Peyer's patch (tissue), 4 donors: ENCODE data around the gene GLYATL3. TPM values are rescaled to one million over a fixed set of nuclear protein-coding genes. Genes with fewer than 3 reads are reported as not detected.

ENCODE experiments used
- DNase-seq, 3 donors: peaks; one replicate each; pipeline ENCODE4 v3.0.0-alpha.2; 2017 to 2019
- H3K27ac ChIP-seq, 4 donors: fragments of 200-600 bp; sonication (generic); one replicate each; pipeline ENCODE4 v1.5.1; 2016 to 2019
- H3K27me3 ChIP-seq, 2 donors: fragments of 200-600 bp; sonication (generic); one replicate each; pipeline ENCODE4 v1.5.1; 2019
- H3K36me3 ChIP-seq, 3 donors: fragments of 200-600 bp; sonication (generic); one replicate each; pipeline ENCODE4 v1.5.1; 2016 to 2019
- H3K4me1 ChIP-seq, 4 donors: fragments of 200-600 bp; sonication (generic); one replicate each; pipeline ENCODE4 v1.5.1; 2016 to 2019
- H3K4me3 ChIP-seq, 4 donors: fragments of 200-600 bp; sonication (generic); 1 replicate in 3 of 4; 2 replicates in 1 of 4; pipeline ENCODE4 v1.5.1; 2016 to 2019; ENCODE audit warnings: mild to moderate bottlenecking in 1 of 4
- H3K9me3 ChIP-seq, 4 donors: fragments of 200-600 bp; sonication (generic); one replicate each; pipeline ENCODE4 v1.5.1; 2016 to 2019; ENCODE audit warnings: mild to moderate bottlenecking in 1 of 4
- CTCF ChIP-seq, 6 experiments: fragments of 450-650 bp in 4 of 6; fragments of 200-600 bp in 2 of 6; sonication (generic) in 1 of 6; IDR thresholded peaks; one replicate each; pipeline ENCODE4 v1.5.1; 2017 to 2019; ENCODE audit warnings: antibody characterized with exemption in 6 of 6, mild to moderate bottlenecking in 3 of 6, moderate library complexity in 1 of 6
- POLR2A ChIP-seq, 2 donors: fragments of 450-650 bp; IDR thresholded peaks; one replicate each; pipeline ENCODE4 v1.5.1; 2017; ENCODE audit warnings: antibody characterized with exemption in 2 of 2, mild to moderate bottlenecking in 2 of 2, moderate library complexity in 2 of 2
- total RNA-seq, 4 donors: library from RNA; depleted of rRNA; stranded (reverse); fragments of >200 nt; gene quantifications; one replicate each; pipeline ENCODE4 v1.1.0, GENCODE V29; 2016

The GLYATL3 gene
- total RNA-seq, 4 donors from 2014 or later: not detected

GRCh38 chr6:49551866-49552129 lies 52.1 kb downstream of the GLYATL3 start:
- no peaks in the 10 kb centered on the region for H3K27me3 ChIP-seq
- DNase-seq: no peak

GRCh38 chr6:49552596-49552995 lies 52.9 kb downstream of the GLYATL3 start:
- Histone ChIP-seq H3K9me3 (no peaks in the 10 kb centered on the region), H3K27me3 (no peaks in the 10 kb centered on the region), H3K4me3 (no peak overlapping the region), H3K4me1 (peaks cover 0 to 16% (median 2%) of the 10 kb centered on the region in 4 donors), H3K27ac (no peak overlapping the region), H3K36me3 (no peaks in the 10 kb centered on the region)
- DNase-seq: no peak
- TF ChIP-seq CTCF (IDR thresholded peaks at IDR 0.05): no peak
- TF ChIP-seq POLR2A (IDR thresholded peaks at IDR 0.05): no peak

More at GRCh38 chr6:49551866-49552129, 52.1 kb downstream of the GLYATL3 start:
- TF ChIP-seq CTCF (IDR thresholded peaks at IDR 0.05) (no peak), POLR2A (IDR thresholded peaks at IDR 0.05) (no peak)
- Histone ChIP-seq H3K9me3 (no peaks in the 10 kb centered on the region), H3K4me1 (peaks cover 0 to 16% (median 2%) of the 10 kb centered on the region in 4 donors), H3K4me3 (peak overlapping the region in 2 of 4 donors; percentile 56 to 65), H3K36me3 (no peaks in the 10 kb centered on the region), H3K27ac (no peak overlapping the region)

GRCh38 chr6:49553384-49553783 lies 53.7 kb downstream of the GLYATL3 start:
- no peaks in the 10 kb centered on the region for H3K27me3 ChIP-seq
- no peak for DNase-seq
- no peaks in the 10 kb centered on the region for H3K36me3 ChIP-seq
- peaks cover 0 to 16% (median 2%) of the 10 kb centered on the region in 4 donors for H3K4me1 ChIP-seq
- TF ChIP-seq POLR2A (IDR thresholded peaks at IDR 0.05) (no peak), CTCF (IDR thresholded peaks at IDR 0.05) (no peak)
- no peaks in the 10 kb centered on the region for H3K9me3 ChIP-seq
- no peak overlapping the region for H3K4me3 ChIP-seq
- no peak overlapping the region for H3K27ac ChIP-seq

- TF ChIP-seq POLR2A (IDR thresholded peaks at IDR 0.05) (no peak), CTCF (IDR thresholded peaks at IDR 0.05) (no peak)
- no peaks in the 10 kb centered on the region for H3K36me3 ChIP-seq
- peak overlapping the region in 1 of 4 donors; percentile 47 for H3K27ac ChIP-seq
- H3K4me1 ChIP-seq: peaks cover 0 to 11% (median under 1%) of the 10 kb centered on the region in 4 donors
- H3K9me3 ChIP-seq: no peaks in the 10 kb centered on the region
- no peak overlapping the region for H3K4me3 ChIP-seq
- no peaks in the 10 kb centered on the region for H3K27me3 ChIP-seq
- DNase-seq: no peak
These were observed 56.2 kb downstream of the GLYATL3 start for GRCh38 chr6:49555951-49556350.

- H3K4me1 ChIP-seq: peaks cover 0 to 6% (median 0%) of the 10 kb centered on the region in 4 donors
- no peak overlapping the region for H3K4me3 ChIP-seq
- H3K9me3 ChIP-seq: no peaks in the 10 kb centered on the region
- no peaks in the 10 kb centered on the region for H3K27me3 ChIP-seq
- no peak for TF ChIP-seq CTCF (IDR thresholded peaks at IDR 0.05)
- TF ChIP-seq POLR2A (IDR thresholded peaks at IDR 0.05): no peak
- H3K27ac ChIP-seq: peak overlapping the region in 1 of 4 donors; percentile 67
- peak in 1 of 3 donors; percentile 80 for DNase-seq
- no peaks in the 10 kb centered on the region for H3K36me3 ChIP-seq
These were observed 56.7 kb downstream of the GLYATL3 start for GRCh38 chr6:49556429-49556837.

GRCh38 chr6:49557177-49557576 lies 57.5 kb downstream of the GLYATL3 start:
- Histone ChIP-seq H3K4me3 (no peak overlapping the region), H3K36me3 (no peaks in the 10 kb centered on the region), H3K27ac (peak overlapping the region in 1 of 4 donors; percentile 67), H3K27me3 (no peaks in the 10 kb centered on the region), H3K9me3 (no peaks in the 10 kb centered on the region), H3K4me1 (no peaks in the 10 kb centered on the region)
- DNase-seq: no peak
- no peak for TF ChIP-seq POLR2A (IDR thresholded peaks at IDR 0.05)
- TF ChIP-seq CTCF (IDR thresholded peaks at IDR 0.05): no peak
